ENCODE results near the gene ADAM17. TPM values are rescaled to one million over a fixed set of nuclear protein-coding genes. Genes with fewer than 3 reads are reported as not detected.
A peak's percentile ranks its signal among the peaks of the same experiment; 100 is the strongest.
"Not testable (repeated sequence)": the region's sequence is repeated elsewhere in the genome, so short reads cannot be mapped to it uniquely, and the experiment has no call there.

ADAM17 gene
- polyA plus RNA-seq, 6 donors from 2014 or later, result 9.1 to 23.8 (median 21.3) TPM

GRCh38 chr2:9533663-9534062, 22.0 kb downstream of the ADAM17 start:
- ATAC-seq (ENCODE audit: low read depth in 2 of 2), result no peak
- Mint-ChIP-seq H3K9me3 (no peaks in the 10 kb centered on the region), H3K4me1 (peaks cover 23 to 35% (median 29%) of the 10 kb centered on the region in 3 donors), H3K36me3 (peaks cover 0 to 8% of the 10 kb centered on the region in 2 donors), H3K4me3 (no peak overlapping the region), H3K27ac (peak overlapping the region in 1 of 6 donors; percentile 50), H3K27me3 (no peaks in the 10 kb centered on the region)
- no peak for DNase-seq

DNA sequence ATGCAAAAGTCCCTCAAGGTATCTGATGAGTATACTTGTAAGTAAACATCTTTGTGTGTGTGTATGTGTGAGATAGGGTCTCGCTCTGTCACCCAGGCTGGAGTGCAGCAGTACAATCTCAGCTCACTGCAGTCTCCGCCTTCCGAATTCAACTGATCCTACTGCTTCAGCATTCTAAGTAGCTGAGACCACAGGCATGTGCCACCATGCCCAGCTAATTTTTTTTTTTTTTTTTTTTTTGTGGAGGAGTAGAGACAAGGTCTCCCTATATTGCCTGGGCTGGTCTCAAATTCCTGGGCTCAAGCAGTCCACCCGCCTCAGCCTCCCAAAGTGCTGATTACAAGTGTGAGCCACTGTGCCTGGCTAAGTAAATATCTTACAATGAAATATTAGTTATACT, 23.2 kb downstream of the ADAM17 start:
- H3K36me3 Mint-ChIP-seq, result peaks cover 0 to 16% of the 10 kb centered on the region in 2 donors
- no peaks in the 10 kb centered on the region for H3K9me3 Mint-ChIP-seq
- DNase-seq (no peak), ATAC-seq (ENCODE audit: low read depth in 2 of 2) (no peak)
- H3K4me3 Mint-ChIP-seq, result no peak overlapping the region
- H3K27me3 Mint-ChIP-seq, result no peaks in the 10 kb centered on the region
- H3K4me1 Mint-ChIP-seq, result peaks cover 14 to 25% (median 19%) of the 10 kb centered on the region in 3 donors
- H3K27ac Mint-ChIP-seq, result peak overlapping the region in 1 of 6 donors; percentile 7

GRCh38 chr2:9527995-9528787, 27.4 kb downstream of the ADAM17 start:
- Mint-ChIP-seq H3K4me1 (peaks cover 0 to 2% (median 0%) of the 10 kb centered on the region in 3 donors), H3K9me3 (no peaks in the 10 kb centered on the region), H3K36me3 (peaks cover 7 to 36% of the 10 kb centered on the region in 2 donors), H3K27ac (peak overlapping the region in 1 of 6 donors; percentile 78), H3K27me3 (no peaks in the 10 kb centered on the region), H3K4me3 (no peak overlapping the region)
- DNase-seq, result no peak
- no peak for ATAC-seq (ENCODE audit: low read depth in 2 of 2)

- ATAC-seq (ENCODE audit: low read depth in 2 of 2) (no peak), DNase-seq (no peak)
- Mint-ChIP-seq H3K27me3 (no peaks in the 10 kb centered on the region), H3K4me3 (no peak overlapping the region), H3K27ac (no peak overlapping the region), H3K4me1 (peaks cover 0 to 2% (median 0%) of the 10 kb centered on the region in 3 donors), H3K9me3 (no peaks in the 10 kb centered on the region), H3K36me3 (peaks cover 7 to 53% of the 10 kb centered on the region in 2 donors)
Observed at GRCh38 chr2:9525266-9525665, 30.4 kb downstream of the ADAM17 start.

- Mint-ChIP-seq H3K27me3 (no peaks in the 10 kb centered on the region), H3K4me1 (peaks cover 0 to 2% (median 0%) of the 10 kb centered on the region in 3 donors), H3K9me3 (no peaks in the 10 kb centered on the region), H3K4me3 (no peak overlapping the region), H3K27ac (peak overlapping the region in 2 of 6 donors; percentile 20 to 88), H3K36me3 (peaks cover 7 to 52% of the 10 kb centered on the region in 2 donors)
- DNase-seq (no peak), ATAC-seq (ENCODE audit: low read depth in 2 of 2) (no peak)
Observed at GRCh38 chr2:9524291-9524690, 31.3 kb downstream of the ADAM17 start.

DNA sequence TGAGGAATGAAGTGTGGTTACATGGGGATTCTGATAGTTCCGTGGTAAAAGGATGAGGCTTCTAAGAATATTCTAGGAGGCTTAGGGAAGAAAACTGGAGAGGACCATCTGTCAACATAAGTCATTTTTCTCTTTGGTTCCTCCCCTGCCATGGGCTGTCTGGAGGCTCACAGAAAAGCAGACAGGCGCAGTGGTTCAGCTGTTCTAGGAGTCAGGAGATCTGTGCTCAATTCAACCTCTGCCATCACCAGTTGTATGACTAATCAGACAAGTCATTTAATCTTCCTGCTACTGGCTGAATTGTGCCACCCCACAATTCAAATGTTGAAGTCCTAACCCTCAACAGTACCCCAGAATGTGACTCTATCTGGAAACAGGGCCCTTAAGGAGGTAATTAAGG, 36.4 kb downstream of the ADAM17 start:
- Mint-ChIP-seq H3K36me3 (peaks cover 19 to 38% of the 10 kb centered on the region in 2 donors), H3K4me1 (peaks cover 0 to 2% (median 0%) of the 10 kb centered on the region in 3 donors), H3K9me3 (no peaks in the 10 kb centered on the region), H3K27ac (peak overlapping the region in 1 of 6 donors; percentile 34), H3K27me3 (no peaks in the 10 kb centered on the region), H3K4me3 (no peak overlapping the region)
- DNase-seq (no peak), ATAC-seq (ENCODE audit: low read depth in 2 of 2) (no peak)

GRCh38 chr2:9518780-9519179, 36.9 kb downstream of the ADAM17 start:
- Mint-ChIP-seq H3K4me1 (peaks cover 0 to 2% (median 0%) of the 10 kb centered on the region in 3 donors), H3K9me3 (no peaks in the 10 kb centered on the region), H3K27ac (no peak overlapping the region), H3K27me3 (no peaks in the 10 kb centered on the region), H3K36me3 (peaks cover 16 to 37% of the 10 kb centered on the region in 2 donors), H3K4me3 (no peak overlapping the region)
- ATAC-seq (ENCODE audit: low read depth in 2 of 2) (no peak), DNase-seq (no peak)

GRCh38 chr2:9518163-9518562, 37.5 kb downstream of the ADAM17 start:
- ATAC-seq (ENCODE audit: low read depth in 2 of 2), result no peak
- DNase-seq, result no peak
- H3K36me3 Mint-ChIP-seq, result peaks cover 11 to 38% of the 10 kb centered on the region in 2 donors
- no peaks in the 10 kb centered on the region for H3K27me3 Mint-ChIP-seq
- H3K9me3 Mint-ChIP-seq, result no peaks in the 10 kb centered on the region
- H3K4me1 Mint-ChIP-seq, result peaks cover 0 to 3% (median 0%) of the 10 kb centered on the region in 3 donors
- no peak overlapping the region for H3K27ac Mint-ChIP-seq
- H3K4me3 Mint-ChIP-seq, result no peak overlapping the region

- no peaks in the 10 kb centered on the region for H3K9me3 Mint-ChIP-seq
- no peak overlapping the region for H3K4me3 Mint-ChIP-seq
- ATAC-seq (ENCODE audit: low read depth in 2 of 2), result no peak
- peaks cover 0 to 3% (median 0%) of the 10 kb centered on the region in 3 donors for H3K4me1 Mint-ChIP-seq
- no peak for DNase-seq
- H3K36me3 Mint-ChIP-seq, result peaks cover 11 to 35% of the 10 kb centered on the region in 2 donors
- peak overlapping the region in 2 of 6 donors; percentile 13 to 58 for H3K27ac Mint-ChIP-seq
- H3K27me3 Mint-ChIP-seq, result no peaks in the 10 kb centered on the region
Observed at GRCh38 chr2:9517118-9517782, 38.4 kb downstream of the ADAM17 start.

DNA sequence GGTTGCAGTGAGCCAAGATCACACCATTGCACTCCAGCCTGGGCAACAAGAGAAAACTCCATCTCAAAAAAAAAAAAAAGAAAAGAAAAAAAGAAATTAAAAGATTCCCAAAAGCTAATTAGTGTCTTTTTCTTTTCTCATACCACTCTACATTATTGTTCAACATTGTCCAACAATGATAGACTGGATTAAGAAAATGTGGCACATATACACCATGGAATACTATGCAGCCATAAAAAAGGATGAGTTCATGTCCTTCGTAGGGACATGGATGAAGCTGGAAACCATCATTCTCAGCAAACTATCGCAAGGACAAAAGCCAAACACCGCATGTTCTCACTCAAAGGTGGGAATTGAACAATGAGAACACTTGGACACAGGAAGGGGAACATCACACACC, 41.7 kb downstream of the ADAM17 start:
- not testable (repeated sequence) for H3K27me3 Mint-ChIP-seq; H3K4me3 Mint-ChIP-seq; H3K9me3 Mint-ChIP-seq; ATAC-seq (ENCODE audit: low read depth in 2 of 2); H3K4me1 Mint-ChIP-seq; H3K27ac Mint-ChIP-seq; DNase-seq
- H3K36me3 Mint-ChIP-seq, result peaks cover 11 to 19% of the 10 kb centered on the region in 2 donors

DNA sequence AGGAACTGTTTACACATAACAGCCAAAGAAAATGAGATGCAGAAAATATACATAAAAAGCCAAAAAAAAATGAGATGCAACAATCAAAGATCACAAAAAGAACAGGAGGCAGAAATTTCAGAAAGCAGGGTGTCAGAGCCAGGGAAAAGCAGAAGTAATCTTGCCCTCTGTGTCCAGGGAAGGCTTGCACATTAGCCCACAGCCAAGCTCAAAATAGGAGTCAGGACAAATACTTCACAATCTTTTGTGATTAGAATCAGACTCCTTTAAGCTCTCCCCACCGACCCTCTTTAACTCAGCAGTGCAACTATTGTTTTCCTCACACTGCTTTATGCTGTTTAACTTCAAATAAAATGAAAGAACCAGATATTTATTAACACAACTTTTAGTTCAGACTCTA, 46.7 kb downstream of the ADAM17 start:
- H3K9me3 Mint-ChIP-seq, result no peaks in the 10 kb centered on the region
- no peak for DNase-seq
- no peak overlapping the region for H3K4me3 Mint-ChIP-seq
- no peak for ATAC-seq (ENCODE audit: low read depth in 2 of 2)
- peaks cover 0 to 11% of the 10 kb centered on the region in 2 donors for H3K36me3 Mint-ChIP-seq
- peak overlapping the region in 3 of 6 donors; percentile 15 to 84 (median 64) for H3K27ac Mint-ChIP-seq
- peaks cover 0 to 3% (median 0%) of the 10 kb centered on the region in 3 donors for H3K4me1 Mint-ChIP-seq
- H3K27me3 Mint-ChIP-seq, result no peaks in the 10 kb centered on the region

GRCh38 chr2:9498210-9498609, 57.4 kb downstream of the ADAM17 start:
- no peak overlapping the region for H3K4me3 Mint-ChIP-seq
- H3K36me3 Mint-ChIP-seq, result peaks cover 15 to 51% of the 10 kb centered on the region in 2 donors
- H3K27ac Mint-ChIP-seq, result peak overlapping the region in 5 of 6 donors; percentile 8 to 84 (median 75)
- ATAC-seq (ENCODE audit: low read depth in 2 of 2) (no peak), DNase-seq (no peak)
- no peaks in the 10 kb centered on the region for H3K27me3 Mint-ChIP-seq
- H3K9me3 Mint-ChIP-seq, result no peaks in the 10 kb centered on the region
- peaks cover 0 to 8% (median 5%) of the 10 kb centered on the region in 3 donors for H3K4me1 Mint-ChIP-seq

GRCh38 chr2:9497017-9497416, 58.6 kb downstream of the ADAM17 start:
- Mint-ChIP-seq H3K4me3 (no peak overlapping the region), H3K9me3 (no peaks in the 10 kb centered on the region), H3K36me3 (peaks cover 15 to 48% of the 10 kb centered on the region in 2 donors), H3K27ac (peak overlapping the region in 2 of 6 donors; percentile 75 to 79), H3K4me1 (peaks cover 0 to 8% (median 5%) of the 10 kb centered on the region in 3 donors), H3K27me3 (no peaks in the 10 kb centered on the region)
- no peak for DNase-seq
- no peak for ATAC-seq (ENCODE audit: low read depth in 2 of 2)

GRCh38 chr2:9494081-9494480, 61.5 kb downstream of the ADAM17 start:
- Mint-ChIP-seq H3K9me3 (no peaks in the 10 kb centered on the region), H3K36me3 (peaks cover 10 to 31% of the 10 kb centered on the region in 2 donors), H3K27me3 (no peaks in the 10 kb centered on the region), H3K4me1 (peaks cover 0 to 5% (median 4%) of the 10 kb centered on the region in 3 donors), H3K27ac (peak overlapping the region in 1 of 6 donors; percentile 76), H3K4me3 (no peak overlapping the region)
- ATAC-seq (ENCODE audit: low read depth in 2 of 2), result no peak
- DNase-seq, result no peak

All from naive B cell (primary cell).